B cell (primary cell): Measurements from ENCODE around the gene ATP11A.

ENCODE experiments used
- EZH2 ChIP-seq: IDR thresholded peaks from 2 replicates; pipeline ENCODE4 v1.6.1; 2012; ENCODE audit warnings: borderline replicate concordance, low read depth, mild to moderate bottlenecking, moderate library complexity, low read length; ENCODE audit not compliant: insufficient read depth, poor library complexity, severe bottlenecking
- TF ChIP-seq, protein P1 (sequence below): fragments of 200-600 bp; IDR thresholded peaks from one replicate; pipeline ENCODE4 v1.8.0; 2022; ENCODE audit warnings: antibody characterized with exemption, mild to moderate bottlenecking

DNA sequence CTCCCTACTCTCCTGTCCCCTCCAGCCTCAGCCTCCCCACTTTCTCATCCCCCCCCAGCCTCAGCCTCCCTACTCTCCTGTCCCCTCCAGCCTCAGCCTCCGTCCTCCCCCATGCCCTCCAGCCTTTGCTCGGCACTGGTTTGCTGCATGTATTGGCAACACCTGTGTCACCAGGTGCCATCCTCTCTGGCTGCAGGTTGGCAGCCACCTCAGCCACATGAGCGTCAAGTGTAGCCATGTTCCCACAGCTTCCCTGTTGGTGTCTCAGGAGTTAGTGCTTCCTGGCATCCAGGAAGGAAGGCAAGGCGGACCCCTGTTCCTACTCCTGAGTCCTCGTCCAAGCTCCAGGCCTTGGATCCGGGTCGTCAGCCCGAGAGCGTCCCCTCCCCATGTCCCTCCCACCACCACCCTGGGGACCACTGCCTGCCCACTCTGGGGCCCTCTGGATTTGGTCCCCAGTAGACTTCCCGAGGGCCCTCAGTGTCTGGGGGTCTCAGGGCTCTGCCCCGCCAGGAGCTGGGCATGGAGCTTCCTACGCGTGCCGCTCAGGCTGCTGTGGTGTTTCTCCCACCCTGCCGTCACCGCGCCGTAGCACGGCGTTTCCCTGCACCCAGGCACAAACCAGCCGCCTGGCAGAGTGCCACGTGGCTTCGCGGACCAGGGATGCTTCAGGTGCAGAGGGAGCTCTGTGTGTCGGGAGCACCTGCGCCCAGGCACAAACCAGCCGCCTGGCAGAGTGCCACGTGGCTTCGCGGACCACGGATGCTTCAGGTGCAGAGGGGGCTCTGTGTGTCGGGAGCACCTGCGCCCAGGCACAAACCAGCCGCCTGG, 150.8 kb downstream of the ATP11A start:
- TF ChIP-seq, protein P1, sequence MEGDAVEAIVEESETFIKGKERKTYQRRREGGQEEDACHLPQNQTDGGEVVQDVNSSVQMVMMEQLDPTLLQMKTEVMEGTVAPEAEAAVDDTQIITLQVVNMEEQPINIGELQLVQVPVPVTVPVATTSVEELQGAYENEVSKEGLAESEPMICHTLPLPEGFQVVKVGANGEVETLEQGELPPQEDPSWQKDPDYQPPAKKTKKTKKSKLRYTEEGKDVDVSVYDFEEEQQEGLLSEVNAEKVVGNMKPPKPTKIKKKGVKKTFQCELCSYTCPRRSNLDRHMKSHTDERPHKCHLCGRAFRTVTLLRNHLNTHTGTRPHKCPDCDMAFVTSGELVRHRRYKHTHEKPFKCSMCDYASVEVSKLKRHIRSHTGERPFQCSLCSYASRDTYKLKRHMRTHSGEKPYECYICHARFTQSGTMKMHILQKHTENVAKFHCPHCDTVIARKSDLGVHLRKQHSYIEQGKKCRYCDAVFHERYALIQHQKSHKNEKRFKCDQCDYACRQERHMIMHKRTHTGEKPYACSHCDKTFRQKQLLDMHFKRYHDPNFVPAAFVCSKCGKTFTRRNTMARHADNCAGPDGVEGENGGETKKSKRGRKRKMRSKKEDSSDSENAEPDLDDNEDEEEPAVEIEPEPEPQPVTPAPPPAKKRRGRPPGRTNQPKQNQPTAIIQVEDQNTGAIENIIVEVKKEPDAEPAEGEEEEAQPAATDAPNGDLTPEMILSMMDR = no peak
- TF ChIP-seq EZH2 = no peak
